HG02970 (cell line): ENCODE results near the gene ANO4.
"Not testable (repeated sequence)": the region's sequence is repeated elsewhere in the genome, so short reads cannot be mapped to it uniquely, and the experiment has no call there.

ENCODE experiments used
- ATAC-seq: cut with Tn5 transposase; IDR thresholded peaks from one replicate; pipeline ENCODE4 v1.9.1; 2021; ENCODE audit warnings: mild to moderate bottlenecking, moderate library complexity, moderate number of reproducible peaks; ENCODE audit not compliant: unreplicated experiment, low FRiP score

The ANO4 gene

GRCh38 chr12:100867639-100868393 lies 73.2 kb downstream of the ANO4 start:
- ATAC-seq: no peak

- no peak for ATAC-seq
Measured at GRCh38 chr12:100868487-100868886, 73.9 kb downstream of the ANO4 start.

GRCh38 chr12:100871195-100871734 lies 76.7 kb downstream of the ANO4 start:
- ATAC-seq: no peak

- no peak for ATAC-seq
Measured at GRCh38 chr12:100875156-100875555, 80.6 kb downstream of the ANO4 start.

GRCh38 chr12:100875771-100876170 lies 81.2 kb downstream of the ANO4 start:
- no peak for ATAC-seq

- ATAC-seq: no peak
Measured at GRCh38 chr12:100877776-100878175, 83.2 kb downstream of the ANO4 start.

GRCh38 chr12:100895192-100895591 lies 100.6 kb downstream of the ANO4 start:
- ATAC-seq: no peak

- ATAC-seq: no peak
Measured at GRCh38 chr12:100896192-100896591, 101.6 kb downstream of the ANO4 start.

- no peak for ATAC-seq
Measured at GRCh38 chr12:100897240-100897639, 102.7 kb downstream of the ANO4 start.

- no peak for ATAC-seq
Measured at GRCh38 chr12:100899301-100899700, 104.7 kb downstream of the ANO4 start.

GRCh38 chr12:100900808-100901207 lies 106.2 kb downstream of the ANO4 start:
- ATAC-seq: no peak

- no peak for ATAC-seq
Measured at GRCh38 chr12:100901266-100901665, 106.7 kb downstream of the ANO4 start.

GRCh38 chr12:100904270-100904669 lies 109.7 kb downstream of the ANO4 start:
- no peak for ATAC-seq

- no peak for ATAC-seq
Measured at GRCh38 chr12:100908501-100908900, 113.9 kb downstream of the ANO4 start.

- ATAC-seq: no peak
Measured at GRCh38 chr12:100913872-100914592, 119.5 kb downstream of the ANO4 start.

GRCh38 chr12:100919116-100919515 lies 124.5 kb downstream of the ANO4 start:
- ATAC-seq: no peak

- no peak for ATAC-seq
Measured at GRCh38 chr12:100920493-100920892, 125.9 kb downstream of the ANO4 start.

- no peak for ATAC-seq
Measured at GRCh38 chr12:100926669-100927248, 132.2 kb downstream of the ANO4 start.

GRCh38 chr12:100927826-100928225 lies 133.2 kb downstream of the ANO4 start:
- no peak for ATAC-seq

GRCh38 chr12:100932571-100932970 lies 138.0 kb downstream of the ANO4 start:
- ATAC-seq: no peak

- ATAC-seq: not testable (repeated sequence)
Measured at GRCh38 chr12:100933531-100933930, 139.0 kb downstream of the ANO4 start.
